HepG2 (cell line): Measurements from ENCODE around the gene GFY. TPM values are rescaled to one million over a fixed set of nuclear protein-coding genes. Genes with fewer than 3 reads are reported as not detected.

Source experiments
- AGO1 ChIP-seq: fragments of 200-400 bp; formaldehyde crosslinking; IDR thresholded peaks from 2 replicates; pipeline ENCODE4 v1.6.1; 2017; ENCODE audit warnings: mild to moderate bottlenecking, low read depth, low read length, moderate library complexity; ENCODE audit not compliant: poor library complexity, severe bottlenecking
- BORCS8-MEF2B ChIP-seq: sonication (generic); formaldehyde crosslinking; IDR thresholded peaks from 2 replicates; pipeline ENCODE4 v1.8.0; 2022; ENCODE audit warnings: mild to moderate bottlenecking, missing genetic modification reagents
- ISX ChIP-seq: sonication (generic); formaldehyde crosslinking; conservative IDR thresholded peaks from 2 replicates; pipeline ENCODE4 v1.5.0; 2020; ENCODE audit warnings: missing genetic modification reagents
- NFATC3 ChIP-seq: sonication (generic); formaldehyde crosslinking; IDR thresholded peaks from 2 replicates; pipeline ENCODE4 v1.5.1; 2020; ENCODE audit warnings: mild to moderate bottlenecking, missing genetic modification reagents
- NONO ChIP-seq, 2 experiments: fragments of 450-650 bp in 1 of 2; sonication (generic) in 1 of 2; formaldehyde crosslinking in 1 of 2; IDR thresholded peaks in 1 of 2; conservative IDR thresholded peaks in 1 of 2; 2 replicates each; pipeline versions ENCODE4 v1.6.1 to v1.8.0; 2017 to 2022; ENCODE audit warnings: mild to moderate bottlenecking in 1 of 2, missing genetic modification reagents in 1 of 2, moderate library complexity in 1 of 2
- PLRG1 ChIP-seq: fragments of 450-650 bp; conservative IDR thresholded peaks from 2 replicates; pipeline ENCODE4 v1.6.1; 2016
- POLR2AphosphoS2 ChIP-seq: IDR thresholded peaks from 2 replicates; pipeline ENCODE4 v1.6.1; 2011; ENCODE audit warnings: low read depth, low read length, improper control_type of control experiment
- RAD51 ChIP-seq: fragments of 450-650 bp; IDR thresholded peaks from 2 replicates; pipeline ENCODE4 v1.6.1; 2016; ENCODE audit warnings: borderline replicate concordance
- SP2 ChIP-seq: sonication (generic); formaldehyde crosslinking; IDR thresholded peaks from 2 replicates; pipeline ENCODE4 v1.5.1; 2020; ENCODE audit warnings: mild to moderate bottlenecking, missing genetic modification reagents
- TOE1 ChIP-seq: sonication (generic); formaldehyde crosslinking; IDR thresholded peaks from 2 replicates; pipeline ENCODE4 v1.4.0; 2020; ENCODE audit warnings: mild to moderate bottlenecking, missing genetic modification reagents
- ZBTB7A ChIP-seq: sonication (generic); formaldehyde crosslinking; IDR thresholded peaks from 2 replicates; pipeline ENCODE4 v1.8.0; 2022; ENCODE audit warnings: mild to moderate bottlenecking, missing genetic modification reagents
- ZFP37 ChIP-seq: sonication (generic); formaldehyde crosslinking; IDR thresholded peaks from 2 replicates; pipeline ENCODE4 v1.4.0; 2020; ENCODE audit warnings: missing genetic modification reagents, borderline replicate concordance
- ZNF136 ChIP-seq: sonication (generic); formaldehyde crosslinking; IDR thresholded peaks from 2 replicates; pipeline ENCODE4 v1.8.1; 2022; ENCODE audit warnings: low read depth, mild to moderate bottlenecking, moderate library complexity, missing genetic modification reagents
- ZNF264 ChIP-seq: sonication (generic); formaldehyde crosslinking; IDR thresholded peaks from 2 replicates; pipeline ENCODE4 v1.4.0; 2020; ENCODE audit warnings: missing genetic modification reagents
- ZNF432 ChIP-seq: sonication (generic); formaldehyde crosslinking; IDR thresholded peaks from 2 replicates; pipeline ENCODE4 v1.5.0; 2020; ENCODE audit warnings: missing genetic modification reagents, mild to moderate bottlenecking, borderline replicate concordance
- ZNF543 ChIP-seq: sonication (generic); formaldehyde crosslinking; IDR thresholded peaks from 2 replicates; pipeline ENCODE4 v1.4.0; 2020; ENCODE audit warnings: mild to moderate bottlenecking, missing genetic modification reagents
- ZNF552 ChIP-seq: sonication (generic); formaldehyde crosslinking; IDR thresholded peaks from 2 replicates; pipeline ENCODE4 v1.9.0; 2022; ENCODE audit warnings: missing genetic modification reagents, mild to moderate bottlenecking, borderline replicate concordance
- ZNF558 ChIP-seq: sonication (generic); formaldehyde crosslinking; IDR thresholded peaks from 2 replicates; pipeline ENCODE4 v1.9.0; 2022; ENCODE audit warnings: mild to moderate bottlenecking, missing genetic modification reagents, borderline replicate concordance
- ZNF567 ChIP-seq: sonication (generic); formaldehyde crosslinking; IDR thresholded peaks from 2 replicates; pipeline ENCODE4 v1.8.1; 2023; ENCODE audit warnings: mild to moderate bottlenecking, missing genetic modification reagents, borderline replicate concordance
- ZNF605 ChIP-seq: sonication (generic); formaldehyde crosslinking; IDR thresholded peaks from 2 replicates; pipeline ENCODE4 v1.8.0; 2022; ENCODE audit warnings: mild to moderate bottlenecking, missing genetic modification reagents
- ZNF747 ChIP-seq: sonication (generic); formaldehyde crosslinking; IDR thresholded peaks from 2 replicates; pipeline ENCODE4 v1.8.1; 2023; ENCODE audit warnings: missing genetic modification reagents, mild to moderate bottlenecking, borderline replicate concordance
- ZNF777 ChIP-seq: sonication (generic); formaldehyde crosslinking; IDR thresholded peaks from 2 replicates; pipeline ENCODE4 v1.4.0; 2020; ENCODE audit warnings: missing genetic modification reagents
- ZNF850 ChIP-seq: sonication (generic); formaldehyde crosslinking; conservative IDR thresholded peaks from 2 replicates; pipeline ENCODE4 v1.9.0; 2021; ENCODE audit warnings: mild to moderate bottlenecking, missing genetic modification reagents
- polyA plus RNA-seq, 8 experiments: library from polyadenylated mRNA; depleted of rRNA in 3 of 8; stranded (reverse) in 7 of 8; unstranded in 1 of 8; fragments of >200 nt; fragmentation: Illumina TruSeq in 4 of 8; extraction: Trizol in 4 of 8; gene quantifications; 2 replicates each; pipeline versions ENCODE4 v1.2.1 to v1.2.3, GENCODE V29; 2011 to 2016; ENCODE audit warnings: low read depth in 4 of 8, missing spikeins in 1 of 8, mixed read lengths in 1 of 8; ENCODE audit not compliant: insufficient read depth in 1 of 8
- total RNA-seq, 5 experiments: library from RNA; depleted of rRNA; stranded (reverse); fragments of >200 nt; fragmentation: Illumina TruSeq; extraction: Trizol; gene quantifications; 2 replicates each; pipeline ENCODE4 v1.2.3, GENCODE V29; 2016; ENCODE audit warnings: low read depth in 1 of 5
- TF ChIP-seq, protein P1 (sequence below): sonication (generic); formaldehyde crosslinking; IDR thresholded peaks from 2 replicates; pipeline ENCODE4 v1.5.1; 2020; ENCODE audit warnings: mild to moderate bottlenecking, missing genetic modification reagents
- TF ChIP-seq, protein P2 (sequence below): sonication (generic); formaldehyde crosslinking; IDR thresholded peaks from 2 replicates; pipeline ENCODE4 v1.8.0; 2023; ENCODE audit warnings: mild to moderate bottlenecking, missing genetic modification reagents
- TF ChIP-seq, protein P3 (sequence below): sonication (generic); formaldehyde crosslinking; IDR thresholded peaks from 2 replicates; pipeline ENCODE4 v1.5.1; 2020; ENCODE audit warnings: missing genetic modification reagents, mild to moderate bottlenecking, borderline replicate concordance

GFY gene
- total and polyA plus RNA-seq, 2 of the 13 experiments (the other 11 are each of a cell fraction or from before 2014, with no cell fraction given): not detected

DNA sequence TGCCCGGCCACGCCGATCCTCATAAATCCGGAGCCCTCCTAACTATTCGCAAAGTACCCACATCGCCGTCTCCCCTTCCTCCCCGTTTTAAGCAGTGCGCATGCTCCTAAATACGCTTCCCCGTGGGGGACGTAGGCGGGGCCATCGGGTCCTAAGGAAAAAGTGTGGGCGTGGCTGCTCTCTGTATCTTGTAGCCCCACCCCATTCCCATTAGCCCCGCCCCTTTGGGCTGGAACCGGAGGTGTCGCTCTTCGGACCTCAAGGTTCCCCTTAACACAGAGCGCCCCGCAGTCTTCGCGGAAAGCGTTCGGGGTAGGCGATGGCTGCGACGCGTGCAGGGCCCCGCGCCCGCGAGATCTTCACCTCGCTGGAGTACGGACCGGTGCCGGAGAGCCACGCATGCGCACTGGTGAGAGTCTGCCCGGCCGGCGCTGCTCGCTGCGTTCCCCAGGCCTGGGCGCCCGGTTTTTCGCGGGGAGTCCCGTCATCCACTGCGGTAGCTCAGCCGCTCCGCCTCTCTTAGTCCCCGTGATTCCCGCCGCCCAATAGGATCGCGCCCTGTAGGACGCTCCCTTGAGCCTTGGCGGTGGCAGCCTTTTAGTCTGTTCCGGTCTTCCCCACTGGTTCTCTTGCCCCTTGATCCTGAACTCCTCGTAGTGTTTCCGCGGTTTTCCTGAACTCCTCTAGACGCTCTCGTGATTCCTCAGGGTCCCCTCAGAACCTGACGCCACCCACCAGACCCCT is 28.0 kb downstream of the GFY start, which contains the start of gene ALDH16A1 (continued):
- TF ChIP-seq ZNF567 (CRISPR knock-in tag) (no peak), ZBTB7A (CRISPR knock-in tag) (no peak), ZNF543 (no peak), PLRG1 (no peak), TOE1 (CRISPR knock-in tag) (0 out of 2 replicates have a peak, but pooled peaks have one; percentile 75), NONO (IDR thresholded peaks at IDR 0.05) (no peak), NONO (CRISPR knock-in tag; conservative IDR thresholded peaks at IDR 0.05) (peak; percentile 19; the same call in 1 of the 2 replicates), ZNF136 (CRISPR knock-in tag) (no peak), ZNF777 (CRISPR knock-in tag) (no peak), ZNF605 (0 out of 2 replicates have a peak, but pooled peaks have one; percentile 15), ZNF432 (CRISPR knock-in tag) (no peak), ZNF552 (CRISPR knock-in tag) (0 out of 2 replicates have a peak, but pooled peaks have one; percentile 77), AGO1 (peak; percentile 35), ZFP37 (no peak), ISX (CRISPR knock-in tag) (no peak), POLR2AphosphoS2 (0 out of 2 replicates have a peak, but pooled peaks have one; percentile 36), ZNF747 (CRISPR knock-in tag) (no peak), ZNF850 (CRISPR knock-in tag) (no peak), NFATC3 (CRISPR knock-in tag) (no peak), ZNF558 (no peak; the same call in 1 of the 2 replicates), RAD51 (peak; percentile 72), SP2 (peak; percentile 48; the same call in 1 of the 2 replicates), BORCS8-MEF2B (CRISPR knock-in tag) (no peak), ZNF264 (CRISPR knock-in tag) (peak; percentile 48; the same call in 1 of the 2 replicates)
- TF ChIP-seq, protein P1, sequence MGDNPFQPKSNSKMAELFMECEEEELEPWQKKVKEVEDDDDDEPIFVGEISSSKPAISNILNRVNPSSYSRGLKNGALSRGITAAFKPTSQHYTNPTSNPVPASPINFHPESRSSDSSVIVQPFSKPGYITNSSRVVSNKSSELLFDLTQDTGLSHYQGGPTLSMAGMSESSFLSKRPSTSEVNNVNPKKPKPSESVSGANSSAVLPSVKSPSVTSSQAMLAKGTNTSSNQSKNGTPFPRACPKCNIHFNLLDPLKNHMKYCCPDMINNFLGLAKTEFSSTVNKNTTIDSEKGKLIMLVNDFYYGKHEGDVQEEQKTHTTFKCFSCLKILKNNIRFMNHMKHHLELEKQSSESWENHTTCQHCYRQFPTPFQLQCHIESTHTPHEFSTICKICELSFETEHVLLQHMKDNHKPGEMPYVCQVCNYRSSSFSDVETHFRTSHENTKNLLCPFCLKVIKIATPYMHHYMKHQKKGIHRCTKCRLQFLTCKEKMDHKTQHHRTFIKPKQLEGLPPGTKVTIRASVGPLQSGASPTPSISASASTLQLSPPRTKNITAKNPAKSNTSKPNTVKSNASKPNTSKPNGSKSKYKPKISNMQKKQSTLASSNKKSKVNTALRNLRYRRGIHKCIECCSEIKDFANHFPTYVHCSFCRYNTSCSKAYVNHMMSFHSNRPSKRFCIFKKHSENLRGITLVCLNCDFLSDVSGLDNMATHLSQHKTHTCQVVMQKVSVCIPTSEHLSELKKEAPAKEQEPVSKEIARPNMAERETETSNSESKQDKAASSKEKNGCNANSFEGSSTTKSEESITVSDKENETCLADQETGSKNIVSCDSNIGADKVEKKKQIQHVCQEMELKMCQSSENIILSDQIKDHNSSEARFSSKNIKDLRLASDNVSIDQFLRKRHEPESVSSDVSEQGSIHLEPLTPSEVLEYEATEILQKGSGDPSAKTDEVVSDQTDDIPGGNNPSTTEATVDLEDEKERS (CRISPR knock-in tag): no peak; the same call in 1 of the 2 replicates
- TF ChIP-seq, protein P2, sequence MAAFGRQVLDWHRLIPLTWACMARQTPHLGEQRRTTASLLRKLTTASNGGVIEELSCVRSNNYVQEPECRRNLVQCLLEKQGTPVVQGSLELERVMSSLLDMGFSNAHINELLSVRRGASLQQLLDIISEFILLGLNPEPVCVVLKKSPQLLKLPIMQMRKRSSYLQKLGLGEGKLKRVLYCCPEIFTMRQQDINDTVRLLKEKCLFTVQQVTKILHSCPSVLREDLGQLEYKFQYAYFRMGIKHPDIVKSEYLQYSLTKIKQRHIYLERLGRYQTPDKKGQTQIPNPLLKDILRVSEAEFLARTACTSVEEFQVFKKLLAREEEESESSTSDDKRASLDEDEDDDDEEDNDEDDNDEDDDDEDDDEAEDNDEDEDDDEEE: no peak
- TF ChIP-seq, protein P3, sequence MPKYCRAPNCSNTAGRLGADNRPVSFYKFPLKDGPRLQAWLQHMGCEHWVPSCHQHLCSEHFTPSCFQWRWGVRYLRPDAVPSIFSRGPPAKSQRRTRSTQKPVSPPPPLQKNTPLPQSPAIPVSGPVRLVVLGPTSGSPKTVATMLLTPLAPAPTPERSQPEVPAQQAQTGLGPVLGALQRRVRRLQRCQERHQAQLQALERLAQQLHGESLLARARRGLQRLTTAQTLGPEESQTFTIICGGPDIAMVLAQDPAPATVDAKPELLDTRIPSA (CRISPR knock-in tag): 0 out of 2 replicates have a peak, but pooled peaks have one; percentile 36
